SK-N-SH (cell line): ENCODE results near the gene NR2C2. TPM values are rescaled to one million over a fixed set of nuclear protein-coding genes. Genes with fewer than 3 reads are reported as not detected.

ENCODE experiments used
- CTCF ChIA-PET: fragments of 300-600, 350-600 bp; formaldehyde crosslinking; extraction: SDS; loops from one replicate; lab custom pipeline; 2021; lab: Yijun Ruan, JAX
- POLR2A ChIA-PET: fragments of 350-600 bp; sonication (Branson Sonifier 250); formaldehyde crosslinking; extraction: SDS; loops from one replicate; lab custom pipeline; 2020; ENCODE audit warnings: antibody characterized with exemption, inconsistent platforms; lab: Yijun Ruan, JAX
- DNase-seq: peaks from one replicate; pipeline ENCODE4 v3.0.0; 2012
- H2AFZ ChIP-seq: fragments of 200-600 bp; sonication (generic); 2 replicates; pipeline ENCODE4 v1.8.1; 2016; ENCODE audit warnings: antibody characterized with exemption, mild to moderate bottlenecking, low read depth
- H3F3A ChIP-seq: fragments of 200-600 bp; sonication (generic); replicated peaks from 2 replicates; pipeline ENCODE3; 2016; ENCODE audit warnings: antibody characterized with exemption, mild to moderate bottlenecking; ENCODE audit not compliant: insufficient read depth
- H3K27ac ChIP-seq, 2 experiments: fragments of 200-500 bp in 1 of 2; fragments of 200-600 bp in 1 of 2; sonication (Bioruptor generic) in 1 of 2; sonication (generic), shearing (Covaris generic) in 1 of 2; 2 replicates each; pipeline versions ENCODE4 v1.5.1 to v1.6.1; 2014 to 2016; ENCODE audit warnings: low read depth in 2 of 2, inconsistent platforms in 1 of 2, low read length in 1 of 2, mild to moderate bottlenecking in 1 of 2, mixed read lengths in 1 of 2
- H3K27me3 ChIP-seq: fragments of 200-600 bp; sonication (generic), shearing (Covaris generic); 2 replicates; pipeline ENCODE4 v1.6.1; 2016; ENCODE audit warnings: mixed run types; ENCODE audit not compliant: insufficient read depth
- H3K36me3 ChIP-seq, 2 experiments: fragments of 200-500 bp in 1 of 2; fragments of 200-600 bp in 1 of 2; sonication (Bioruptor generic) in 1 of 2; sonication (generic) in 1 of 2; replicated peaks in 1 of 2; 2 replicates each; pipeline versions ENCODE3 to v1.5.1; 2014 to 2016; ENCODE audit warnings: low read length in 1 of 2, mild to moderate bottlenecking in 1 of 2; ENCODE audit not compliant: insufficient read depth in 2 of 2, control insufficient read depth in 1 of 2
- H3K4me1 ChIP-seq, 2 experiments: fragments of 200-500 bp in 1 of 2; fragments of 200-600 bp in 1 of 2; sonication (Bioruptor generic) in 1 of 2; sonication (generic), shearing (Covaris generic) in 1 of 2; 2 replicates each; pipeline versions ENCODE4 v1.5.1 to v1.6.1; 2014 to 2016; ENCODE audit warnings: low read depth in 1 of 2, low read length in 1 of 2, mixed run types in 1 of 2; ENCODE audit not compliant: insufficient read depth in 2 of 2, control insufficient read depth in 1 of 2
- H3K4me2 ChIP-seq: fragments of 200-600 bp; sonication (generic), shearing (Covaris generic); 2 replicates; pipeline ENCODE4 v1.6.1; 2017; ENCODE audit warnings: mixed run types
- H3K4me3 ChIP-seq, 2 experiments: fragments of 200-500 bp in 1 of 2; fragments of 200-600 bp in 1 of 2; sonication (Bioruptor generic) in 1 of 2; sonication (generic), shearing (Covaris generic) in 1 of 2; 2 replicates each; pipeline versions ENCODE4 v1.5.1 to v1.8.1; 2014 to 2016; ENCODE audit warnings: low read depth in 2 of 2, inconsistent platforms in 1 of 2, low read length in 1 of 2, mild to moderate bottlenecking in 1 of 2, mixed read lengths in 1 of 2, moderate library complexity in 1 of 2
- H3K79me2 ChIP-seq: fragments of 200-600 bp; sonication (generic); 2 replicates; pipeline ENCODE4 v1.8.1; 2017; ENCODE audit warnings: mild to moderate bottlenecking; ENCODE audit not compliant: insufficient read depth
- H3K9ac ChIP-seq: fragments of 200-600 bp; sonication (generic); 2 replicates; pipeline ENCODE4 v1.6.1; 2017; ENCODE audit warnings: mixed run types
- H3K9me2 ChIP-seq: fragments of 200-600 bp; sonication (generic); 2 replicates; pipeline ENCODE4 v1.6.1; 2017; ENCODE audit warnings: mixed run types
- H3K9me3 ChIP-seq: fragments of 200-600 bp; sonication (generic); 2 replicates; pipeline ENCODE4 v1.6.1; 2017; ENCODE audit warnings: mixed run types, mild to moderate bottlenecking, moderate library complexity
- H4K20me1 ChIP-seq: fragments of 200-600 bp; sonication (generic); 2 replicates; pipeline ENCODE4 v1.6.1; 2017; ENCODE audit warnings: mild to moderate bottlenecking, mixed run types; ENCODE audit not compliant: insufficient read depth
- CHD2 ChIP-seq: fragments of 150-350 bp; IDR thresholded peaks from 2 replicates; pipeline ENCODE4 v1.6.1; 2018; ENCODE audit warnings: low read length; ENCODE audit not compliant: partially characterized antibody
- ELF1 ChIP-seq: IDR thresholded peaks from 2 replicates; pipeline ENCODE4 v1.4.0; 2012
- EZH2phosphoT487 ChIP-seq: fragments of 200-600 bp; sonication (generic); IDR thresholded peaks from 2 replicates; pipeline ENCODE4 v1.6.1; 2017; ENCODE audit warnings: low read depth, mixed run types, mild to moderate bottlenecking, antibody characterized with exemption, moderate library complexity, borderline replicate concordance
- FOSL2 ChIP-seq: IDR thresholded peaks from 2 replicates; pipeline ENCODE4 v1.4.0; 2012; ENCODE audit warnings: low read depth, mild to moderate bottlenecking, moderate library complexity, borderline replicate concordance
- GABPA ChIP-seq: IDR thresholded peaks from 2 replicates; pipeline ENCODE4 v1.4.0; 2012; ENCODE audit warnings: low read depth, mild to moderate bottlenecking
- IRF3 ChIP-seq: fragments of 150-350 bp; IDR thresholded peaks from 2 replicates; pipeline ENCODE4 v1.6.1; 2016; ENCODE audit warnings: mild to moderate bottlenecking, low read depth, low read length
- MAX ChIP-seq: IDR thresholded peaks from 2 replicates; pipeline ENCODE4 v1.4.0; 2012; ENCODE audit warnings: low read depth
- MEF2A ChIP-seq: IDR thresholded peaks from 2 replicates; pipeline ENCODE4 v1.4.0; 2012; ENCODE audit warnings: low read depth, borderline replicate concordance
- POLR2AphosphoS5 ChIP-seq: IDR thresholded peaks from 2 replicates; pipeline ENCODE4 v1.6.1; 2012; ENCODE audit warnings: low read depth, low read length
- RAD21 ChIP-seq: IDR thresholded peaks from 2 replicates; pipeline ENCODE4 v1.6.1; 2012; ENCODE audit warnings: mild to moderate bottlenecking, low read length
- RCOR1 ChIP-seq: fragments of 150-350 bp; IDR thresholded peaks from 2 replicates; pipeline ENCODE4 v1.6.1; 2017; ENCODE audit warnings: antibody characterized with exemption, low read length
- RFX5 ChIP-seq: IDR thresholded peaks from 2 replicates; pipeline ENCODE4 v1.6.1; 2012; ENCODE audit warnings: mild to moderate bottlenecking, improper control_type of control experiment, low read length
- SMC3 ChIP-seq: IDR thresholded peaks from 2 replicates; pipeline ENCODE4 v1.6.1; 2012; ENCODE audit warnings: low read depth, low read length, improper control_type of control experiment
- TAF1 ChIP-seq: IDR thresholded peaks from 2 replicates; pipeline ENCODE4 v1.6.1; 2012; ENCODE audit warnings: low read depth, mild to moderate bottlenecking, low read length, moderate library complexity, borderline replicate concordance
- TCF12 ChIP-seq: IDR thresholded peaks from 2 replicates; pipeline ENCODE4 v1.4.0; 2012
- USF2 ChIP-seq: fragments of 150-350 bp; IDR thresholded peaks from 2 replicates; pipeline ENCODE4 v1.6.1; 2017; ENCODE audit warnings: antibody characterized with exemption, low read length, low read depth, borderline replicate concordance
- YY1 ChIP-seq: IDR thresholded peaks from 2 replicates; pipeline ENCODE4 v1.4.0; 2012; ENCODE audit warnings: low read depth, mild to moderate bottlenecking
- WGBS: methylation state at CpG from one replicate; pipeline ENCODE4 v1.1.6; 2017; ENCODE audit warnings: low lambda C conversion rate; 5-methylcytosine and 5-hydroxymethylcytosine counted together
- polyA plus RNA-seq, 3 experiments: library from polyadenylated mRNA; depleted of rRNA; stranded (reverse); fragments of >200 nt; gene quantifications; 2 replicates each; pipeline ENCODE4 v1.2.3, GENCODE V29; 2012
- TF ChIP-seq, protein P1 (sequence below): IDR thresholded peaks from 2 replicates; pipeline ENCODE4 v1.4.0; 2012; ENCODE audit warnings: low read depth, borderline replicate concordance
- TF ChIP-seq, protein P2 (sequence below): IDR thresholded peaks from 2 replicates; pipeline ENCODE4 v1.6.1; 2012; ENCODE audit warnings: mild to moderate bottlenecking, low read depth, low read length, moderate library complexity

Gene NR2C2
- polyA plus RNA-seq, 1 of the 3 experiments (the other 2 are of a cell fraction), result 13.1 TPM

- no peak for TF ChIP-seq POLR2AphosphoS5
- TF ChIP-seq IRF3, result no peak
- TF ChIP-seq USF2, result no peak
- no peak for TF ChIP-seq EZH2phosphoT487
- TF ChIP-seq, protein P1, sequence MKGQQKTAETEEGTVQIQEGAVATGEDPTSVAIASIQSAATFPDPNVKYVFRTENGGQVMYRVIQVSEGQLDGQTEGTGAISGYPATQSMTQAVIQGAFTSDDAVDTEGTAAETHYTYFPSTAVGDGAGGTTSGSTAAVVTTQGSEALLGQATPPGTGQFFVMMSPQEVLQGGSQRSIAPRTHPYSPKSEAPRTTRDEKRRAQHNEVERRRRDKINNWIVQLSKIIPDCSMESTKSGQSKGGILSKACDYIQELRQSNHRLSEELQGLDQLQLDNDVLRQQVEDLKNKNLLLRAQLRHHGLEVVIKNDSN, result no peak
These were observed 135.9 kb downstream of the NR2C2 start (continued) for GRCh38 chr3:15083252-15083651.

DNA sequence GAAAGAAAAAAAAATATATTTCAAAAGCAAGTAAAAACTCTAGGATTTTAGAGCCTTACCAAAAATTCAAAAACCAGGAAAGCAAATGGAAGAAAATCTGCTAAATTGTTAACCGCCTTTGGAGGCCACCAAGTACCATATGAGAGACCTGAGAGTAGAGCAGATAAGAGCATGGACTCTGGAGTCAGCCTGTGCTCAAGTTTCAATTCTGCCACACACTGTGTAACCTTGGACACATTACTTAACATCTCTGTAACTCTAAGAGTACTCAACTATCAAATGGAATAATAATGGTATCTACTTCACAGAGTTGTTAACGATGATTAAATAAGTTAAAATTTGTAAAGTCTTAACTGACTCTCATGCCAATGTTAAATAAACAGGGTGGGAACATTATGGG is 138.9 kb downstream of the NR2C2 start:
- no peaks in the 10 kb centered on the region for H3K27me3 ChIP-seq
- CTCF ChIA-PET, result interaction anchor here (0.8 kb wide), 1 partner anchor 160 kb away, joined by 3 read pairs; no protein-coding TSS in a partner anchor
- H2AFZ ChIP-seq, result no peak overlapping the region
- H4K20me1 ChIP-seq, result no peaks in the 10 kb centered on the region
- no peaks in the 10 kb centered on the region for H3F3A ChIP-seq
- H3K79me2 ChIP-seq, result no peaks in the 10 kb centered on the region
- TF ChIP-seq USF2 (no peak), FOSL2 (no peak), CHD2 (no peak)
- TF ChIP-seq, all 33 proteins: peak for 0
- Histone ChIP-seq H3K27ac (no peak overlapping the region), H3K4me2 (no peak overlapping the region), H3K36me3 (peaks cover 54 to 64% of the 10 kb centered on the region in 2 experiments), H3K4me1 (no peaks in the 10 kb centered on the region), H3K9me3 (no peaks in the 10 kb centered on the region), H3K4me3 (no peak overlapping the region), H3K9ac (no peak overlapping the region), H3K9me2 (no peaks in the 10 kb centered on the region)
- WGBS, result 98% methylated on average over 2 of the region's 2 CpGs
- POLR2A ChIA-PET, result no interaction called here
- no peak for DNase-seq

GRCh38 chr3:15086699-15087098 is 139.3 kb downstream of the NR2C2 start:
- no peak overlapping the region for H2AFZ ChIP-seq
- H3K36me3 ChIP-seq, result peaks cover 54 to 66% of the 10 kb centered on the region in 2 experiments
- H3K4me1 ChIP-seq, result no peaks in the 10 kb centered on the region
- no peaks in the 10 kb centered on the region for H3K27me3 ChIP-seq
- H3K79me2 ChIP-seq, result no peaks in the 10 kb centered on the region
- no peaks in the 10 kb centered on the region for H4K20me1 ChIP-seq
- H3K4me3 ChIP-seq, result no peak overlapping the region
- H3F3A ChIP-seq, result no peaks in the 10 kb centered on the region
- no peak for DNase-seq
- H3K27ac ChIP-seq, result no peak overlapping the region
- H3K9me3 ChIP-seq, result no peaks in the 10 kb centered on the region
- H3K9ac ChIP-seq, result no peak overlapping the region
- ChIA-PET CTCF (interaction anchor here (0.8 kb wide), 1 partner anchor 161 kb away, joined by 3 read pairs; no protein-coding TSS in a partner anchor), POLR2A (interaction anchor here (0.6 kb wide), 1 partner anchor 135 kb away, joined by 3 read pairs; no protein-coding TSS in a partner anchor)
- WGBS, result 86% methylated on average over 2 of the region's 2 CpGs
- H3K9me2 ChIP-seq, result no peaks in the 10 kb centered on the region
- no peak overlapping the region for H3K4me2 ChIP-seq
- no peak for TF ChIP-seq RCOR1
- TF ChIP-seq MEF2A, result no peak
- no peak for TF ChIP-seq FOSL2
- no peak for TF ChIP-seq RFX5
- TF ChIP-seq ELF1, result no peak
- TF ChIP-seq, protein P2, sequence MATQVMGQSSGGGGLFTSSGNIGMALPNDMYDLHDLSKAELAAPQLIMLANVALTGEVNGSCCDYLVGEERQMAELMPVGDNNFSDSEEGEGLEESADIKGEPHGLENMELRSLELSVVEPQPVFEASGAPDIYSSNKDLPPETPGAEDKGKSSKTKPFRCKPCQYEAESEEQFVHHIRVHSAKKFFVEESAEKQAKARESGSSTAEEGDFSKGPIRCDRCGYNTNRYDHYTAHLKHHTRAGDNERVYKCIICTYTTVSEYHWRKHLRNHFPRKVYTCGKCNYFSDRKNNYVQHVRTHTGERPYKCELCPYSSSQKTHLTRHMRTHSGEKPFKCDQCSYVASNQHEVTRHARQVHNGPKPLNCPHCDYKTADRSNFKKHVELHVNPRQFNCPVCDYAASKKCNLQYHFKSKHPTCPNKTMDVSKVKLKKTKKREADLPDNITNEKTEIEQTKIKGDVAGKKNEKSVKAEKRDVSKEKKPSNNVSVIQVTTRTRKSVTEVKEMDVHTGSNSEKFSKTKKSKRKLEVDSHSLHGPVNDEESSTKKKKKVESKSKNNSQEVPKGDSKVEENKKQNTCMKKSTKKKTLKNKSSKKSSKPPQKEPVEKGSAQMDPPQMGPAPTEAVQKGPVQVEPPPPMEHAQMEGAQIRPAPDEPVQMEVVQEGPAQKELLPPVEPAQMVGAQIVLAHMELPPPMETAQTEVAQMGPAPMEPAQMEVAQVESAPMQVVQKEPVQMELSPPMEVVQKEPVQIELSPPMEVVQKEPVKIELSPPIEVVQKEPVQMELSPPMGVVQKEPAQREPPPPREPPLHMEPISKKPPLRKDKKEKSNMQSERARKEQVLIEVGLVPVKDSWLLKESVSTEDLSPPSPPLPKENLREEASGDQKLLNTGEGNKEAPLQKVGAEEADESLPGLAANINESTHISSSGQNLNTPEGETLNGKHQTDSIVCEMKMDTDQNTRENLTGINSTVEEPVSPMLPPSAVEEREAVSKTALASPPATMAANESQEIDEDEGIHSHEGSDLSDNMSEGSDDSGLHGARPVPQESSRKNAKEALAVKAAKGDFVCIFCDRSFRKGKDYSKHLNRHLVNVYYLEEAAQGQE, result no peak
- no peak for TF ChIP-seq RAD21
- no peak for TF ChIP-seq GABPA
- TF ChIP-seq TAF1, result no peak
- TF ChIP-seq MAX, result no peak
- TF ChIP-seq TCF12, result no peak
- no peak for TF ChIP-seq CHD2
- no peak for TF ChIP-seq YY1
- no peak for TF ChIP-seq SMC3
